Fibroblast of peridontal ligament (primary cell): ENCODE measurements around the gene SLC29A4.
A peak's percentile ranks its signal among the peaks of the same experiment; 100 is the strongest.
"Not testable (repeated sequence)": the region's sequence is repeated elsewhere in the genome, so short reads cannot be mapped to it uniquely, and the experiment has no call there.

ENCODE experiments used
- DNase-seq: peaks from one replicate; pipeline ENCODE4 v3.0.0-alpha.2; 2010; ENCODE audit errors: extremely low read depth

The SLC29A4 gene, protein sequence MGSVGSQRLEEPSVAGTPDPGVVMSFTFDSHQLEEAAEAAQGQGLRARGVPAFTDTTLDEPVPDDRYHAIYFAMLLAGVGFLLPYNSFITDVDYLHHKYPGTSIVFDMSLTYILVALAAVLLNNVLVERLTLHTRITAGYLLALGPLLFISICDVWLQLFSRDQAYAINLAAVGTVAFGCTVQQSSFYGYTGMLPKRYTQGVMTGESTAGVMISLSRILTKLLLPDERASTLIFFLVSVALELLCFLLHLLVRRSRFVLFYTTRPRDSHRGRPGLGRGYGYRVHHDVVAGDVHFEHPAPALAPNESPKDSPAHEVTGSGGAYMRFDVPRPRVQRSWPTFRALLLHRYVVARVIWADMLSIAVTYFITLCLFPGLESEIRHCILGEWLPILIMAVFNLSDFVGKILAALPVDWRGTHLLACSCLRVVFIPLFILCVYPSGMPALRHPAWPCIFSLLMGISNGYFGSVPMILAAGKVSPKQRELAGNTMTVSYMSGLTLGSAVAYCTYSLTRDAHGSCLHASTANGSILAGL

DNA sequence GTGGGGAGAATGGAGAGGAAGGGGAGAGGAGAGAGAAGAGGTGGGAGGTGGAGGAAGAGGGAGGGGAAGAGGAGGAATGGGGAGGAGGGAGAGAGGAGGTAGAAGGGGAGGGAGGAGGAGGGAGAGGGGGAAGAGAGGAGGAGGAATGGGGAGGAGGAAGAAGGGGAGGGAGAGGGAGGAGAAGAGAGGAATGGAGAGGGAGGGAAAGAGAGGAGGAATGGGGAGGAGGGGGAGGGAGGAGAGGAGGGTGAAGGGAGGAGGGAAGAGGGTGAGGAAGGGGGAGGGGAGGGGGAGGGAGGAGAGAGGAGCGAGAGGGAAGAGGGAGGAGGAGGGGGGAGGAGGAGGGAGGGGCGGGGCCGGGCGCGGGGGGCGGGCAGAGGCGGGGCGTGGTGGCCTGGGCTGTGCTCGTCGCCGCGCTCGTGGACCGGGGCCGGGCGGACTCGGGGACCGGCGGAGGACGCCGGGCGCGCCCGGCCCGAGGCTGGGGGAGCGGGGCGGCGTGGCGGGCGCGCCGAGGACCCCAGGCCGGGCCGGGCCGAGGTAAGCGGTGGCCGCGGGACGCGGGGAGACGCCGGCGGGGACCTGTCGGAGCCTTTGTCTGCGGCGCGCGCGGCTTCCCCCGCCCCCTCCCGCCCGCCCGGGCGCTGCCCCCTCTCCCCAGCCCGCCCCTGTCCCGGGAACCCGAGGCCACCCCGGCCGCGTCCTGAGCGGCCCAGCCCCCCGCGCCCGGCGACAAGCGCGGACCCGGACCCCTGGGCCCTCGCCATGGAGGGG lies at the start of gene SLC29A4:
Gene SLC29A4, plus strand, starts transcription at position 401 of the 774 bp plus-strand sequence. CDS start 4,874 bp downstream, outside the sequence.
- DNase-seq: peak; percentile 8

DNA sequence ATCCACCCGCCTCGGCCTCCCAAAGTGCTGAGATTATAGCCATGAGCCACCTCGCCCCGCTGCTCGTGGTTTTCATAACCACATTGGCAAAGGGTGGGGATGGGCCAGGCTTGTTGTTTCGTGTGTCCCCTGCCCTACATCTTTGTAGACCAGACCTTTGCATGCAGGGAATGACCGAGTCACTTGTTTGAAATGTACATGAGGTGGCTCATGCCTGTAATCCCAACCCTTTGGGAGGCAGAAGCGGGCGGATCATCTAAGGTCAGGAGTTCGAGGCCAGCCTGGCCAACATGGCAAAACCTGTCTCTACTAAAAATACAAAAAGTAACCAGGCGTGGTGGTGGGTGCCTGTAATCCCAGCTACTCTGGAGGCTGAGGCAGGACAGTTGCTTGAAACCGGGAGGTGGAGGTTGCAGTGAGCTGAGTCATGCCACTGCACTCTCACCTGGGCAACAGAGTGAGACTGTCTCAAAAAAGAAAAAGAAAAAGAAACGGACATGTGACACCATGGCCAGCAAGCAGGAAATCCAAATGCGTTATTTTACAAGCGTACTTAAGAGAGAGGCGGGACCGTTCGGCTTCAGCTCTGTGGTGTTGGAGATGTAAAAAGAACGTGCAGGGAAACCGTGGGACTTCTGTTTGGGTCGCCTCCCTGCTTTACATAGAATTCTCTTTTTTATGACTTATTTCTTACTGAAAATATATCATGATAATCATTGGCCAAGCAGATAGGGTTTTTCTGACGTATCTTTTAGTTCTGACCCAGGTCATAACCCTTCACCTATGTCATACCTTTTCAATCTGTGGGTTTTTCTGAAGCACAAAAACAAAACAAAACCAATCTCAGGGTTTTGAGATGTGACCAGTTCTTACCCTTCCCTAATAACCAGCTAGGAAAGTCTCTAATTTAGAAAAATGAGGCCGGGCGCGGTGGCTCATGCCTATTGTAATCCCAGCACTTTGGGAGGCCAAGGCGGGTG lies 47.6 kb upstream of the SLC29A4 start:
- DNase-seq: peak; percentile 38

DNA sequence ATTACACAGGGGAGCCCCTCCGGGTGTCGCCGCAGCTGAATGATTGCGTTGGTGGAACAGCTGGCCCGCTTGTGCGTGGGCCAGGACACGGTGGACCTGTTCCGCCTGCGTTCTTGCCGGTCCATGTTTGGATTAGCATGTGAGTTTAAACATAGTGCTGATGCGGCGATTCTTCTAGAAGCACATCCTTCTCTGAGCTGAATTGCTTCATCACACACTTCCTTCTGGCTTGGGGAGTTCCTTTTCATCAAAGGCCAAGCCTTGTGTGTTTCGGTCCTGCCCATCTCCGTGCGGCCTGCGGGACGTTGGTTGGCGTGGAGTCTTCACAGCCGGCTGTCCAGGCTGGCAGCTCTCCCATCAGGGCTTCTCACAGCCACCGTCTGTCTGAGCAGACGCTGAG lies 45.5 kb upstream of the SLC29A4 start:
- peak; percentile 32 for DNase-seq

DNA sequence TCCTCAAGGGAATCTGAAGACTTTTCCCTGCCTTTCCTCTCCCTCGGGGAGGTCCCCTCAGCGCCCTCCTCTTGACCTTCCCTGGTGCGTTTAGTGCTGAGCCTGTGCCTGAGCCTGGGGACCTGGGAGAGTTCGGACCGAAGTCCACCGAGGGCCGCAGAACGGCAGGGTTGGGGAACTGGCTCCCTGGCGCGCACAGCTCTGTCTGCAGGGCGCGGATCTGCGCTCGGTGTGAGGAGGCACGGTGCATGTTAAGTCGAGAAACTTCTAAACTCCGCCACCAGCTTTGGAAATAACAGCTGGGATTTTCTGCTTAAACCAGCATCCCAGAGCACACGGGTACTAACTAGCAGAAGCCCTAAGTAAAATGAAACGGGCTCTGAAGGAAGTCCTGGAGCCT lies 44.2 kb upstream of the SLC29A4 start:
- DNase-seq: no peak

DNA sequence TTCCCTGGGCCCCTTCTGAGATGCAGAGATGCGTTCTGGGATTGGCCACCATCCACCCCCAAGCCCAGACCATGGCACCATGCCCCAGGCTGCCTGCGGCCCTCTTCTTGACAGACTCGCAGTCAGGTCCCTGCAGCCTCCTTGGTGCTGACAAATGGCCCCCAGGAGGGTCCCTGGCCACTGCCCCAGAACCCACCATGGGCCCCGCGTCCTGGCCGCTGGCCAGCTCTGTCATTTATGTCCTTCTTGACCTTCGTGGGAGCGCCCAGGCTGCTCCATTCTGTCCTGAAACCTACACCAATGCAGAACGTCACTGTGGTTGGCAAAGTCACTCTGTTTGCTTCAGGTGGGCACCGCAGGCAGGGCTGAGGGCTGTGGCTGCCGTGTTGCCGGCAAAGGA lies 39.5 kb upstream of the SLC29A4 start:
- DNase-seq: no peak

DNA sequence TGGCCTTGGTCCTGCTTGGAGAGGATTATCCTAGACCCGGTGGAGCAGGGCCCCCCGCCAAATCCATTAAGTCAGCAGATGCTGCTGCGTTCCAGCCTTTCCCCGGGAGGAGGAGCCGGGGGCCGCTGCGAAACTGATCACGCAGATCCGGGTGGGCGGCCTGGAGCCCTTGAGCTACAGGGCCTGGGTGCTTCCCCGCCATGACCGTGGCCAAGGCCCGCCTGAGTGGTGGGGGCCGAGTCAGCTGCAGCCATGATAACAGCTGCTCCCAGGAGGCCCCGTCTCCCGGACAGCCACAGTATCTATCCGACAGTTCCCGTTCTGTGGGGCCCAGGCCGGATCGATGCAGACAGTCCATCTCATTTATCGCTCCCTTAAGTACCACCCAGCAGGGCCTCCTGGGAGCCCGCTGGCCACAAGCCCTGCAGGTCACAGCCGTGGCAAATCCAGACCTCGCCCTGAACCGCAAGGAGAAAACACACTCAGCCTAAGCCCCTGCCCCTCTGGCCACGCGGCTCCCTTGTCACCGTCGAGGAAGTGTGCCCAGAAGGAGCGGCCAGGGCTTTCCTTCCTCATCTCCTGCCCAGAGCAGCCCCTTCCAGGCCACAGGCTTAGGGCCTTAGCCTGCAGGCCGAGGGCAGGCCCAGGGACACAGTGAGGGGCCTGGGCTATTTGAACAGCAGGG lies 34.4 kb upstream of the SLC29A4 start:
- DNase-seq: no peak

DNA sequence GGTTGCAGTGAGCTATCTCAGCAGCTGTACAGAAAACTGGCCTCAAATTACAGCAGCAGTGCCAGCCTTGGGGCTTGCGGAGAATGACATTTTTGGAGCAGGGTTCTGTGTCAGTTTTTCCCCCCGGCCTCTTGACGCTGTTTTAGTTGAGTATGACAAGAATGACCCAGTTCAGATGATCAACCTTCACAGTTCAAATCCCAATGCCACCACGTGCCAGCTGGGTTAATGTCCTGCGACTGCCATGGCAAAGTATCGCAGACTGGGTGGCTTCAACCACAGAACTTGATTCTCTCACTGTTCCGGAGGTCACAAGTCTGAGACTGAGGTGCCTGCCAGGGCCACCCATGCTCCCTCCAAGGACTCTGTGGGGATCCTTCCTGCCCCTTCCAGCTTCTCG lies 32.0 kb upstream of the SLC29A4 start:
- not testable (repeated sequence) for DNase-seq

DNA sequence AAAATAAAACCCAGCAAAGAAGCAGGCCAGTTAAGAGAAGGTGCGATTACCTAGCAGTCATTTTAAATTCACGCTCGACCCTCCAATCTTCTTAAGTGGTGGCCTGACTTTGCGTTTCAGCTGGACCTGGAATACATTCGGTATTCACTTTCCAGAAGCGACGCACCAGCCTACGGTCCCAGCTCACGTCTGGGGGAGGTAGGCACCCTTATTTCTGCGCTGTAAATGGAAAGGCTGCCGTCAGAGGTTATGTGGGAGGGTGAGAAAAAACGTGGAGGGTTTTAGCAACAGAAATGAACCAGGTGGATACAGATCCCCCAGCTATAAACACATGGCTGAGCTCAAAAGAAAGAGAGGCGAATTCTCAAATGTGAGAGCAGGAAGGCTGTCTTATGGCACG lies 29.2 kb upstream of the SLC29A4 start:
- not testable (repeated sequence) for DNase-seq

DNA sequence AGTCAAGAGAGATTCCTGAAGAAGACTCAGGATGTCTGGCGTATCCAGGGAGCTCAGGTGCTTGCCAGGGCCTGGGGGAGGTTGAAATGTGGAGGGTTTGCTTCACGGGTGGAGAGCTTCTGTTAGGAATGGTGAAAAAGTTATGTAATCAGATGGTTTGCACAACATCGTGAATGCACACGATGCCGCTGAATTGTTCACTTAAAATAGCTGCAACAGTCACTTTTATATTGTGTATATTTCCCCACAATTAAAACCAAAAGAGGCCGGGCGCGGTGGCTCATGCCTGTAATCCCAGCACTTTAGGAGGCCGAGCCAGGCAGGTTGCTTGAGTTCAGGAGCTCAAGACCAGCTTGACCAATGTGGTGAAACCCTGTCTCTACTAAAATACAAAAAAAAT lies 28.4 kb upstream of the SLC29A4 start:
- not testable (repeated sequence) for DNase-seq

DNA sequence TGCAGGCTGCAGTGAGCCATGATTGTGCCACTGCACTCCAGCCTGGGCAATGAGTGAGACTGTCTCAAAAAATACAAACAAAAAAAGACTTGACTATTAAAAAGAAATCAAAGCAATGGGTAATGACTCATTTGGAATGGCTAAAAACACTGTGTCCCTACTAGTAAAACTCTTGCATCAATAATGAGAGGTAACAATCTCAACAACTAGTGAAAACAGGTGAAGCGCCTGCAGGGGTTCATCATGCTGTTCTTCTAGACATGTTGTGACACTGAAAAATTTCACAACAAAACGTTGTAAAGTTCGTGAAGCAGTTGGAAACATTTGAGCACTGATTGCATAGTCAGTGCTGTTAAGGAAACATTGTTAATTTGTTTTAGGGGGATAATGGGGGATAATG lies 26.9 kb upstream of the SLC29A4 start:
- no peak for DNase-seq

DNA sequence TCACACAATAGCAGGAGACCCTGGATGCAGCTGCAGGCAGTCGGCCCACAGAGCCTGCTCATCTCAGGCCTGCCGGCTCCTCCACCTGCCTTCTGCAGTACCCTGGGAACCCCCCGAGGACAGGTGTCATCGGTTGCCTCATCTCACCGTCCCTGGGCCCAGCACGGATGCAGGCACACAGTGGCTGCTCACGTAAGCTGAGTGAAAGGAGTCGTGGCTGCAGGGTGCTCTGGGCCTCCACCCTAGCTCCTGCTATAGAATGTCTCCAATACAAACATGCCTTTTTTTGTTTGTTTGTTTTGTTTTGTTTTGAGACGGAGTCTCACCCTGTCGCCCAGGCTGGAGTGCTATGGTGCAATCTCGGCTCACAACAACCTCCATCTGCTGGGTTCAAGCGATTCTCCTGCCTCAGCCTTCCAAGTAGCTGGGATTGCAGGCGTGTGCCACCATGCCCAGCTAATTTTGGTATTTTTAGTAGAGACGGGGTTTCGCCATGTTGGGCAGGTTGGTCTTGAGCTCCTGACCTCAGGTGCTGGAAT lies 22.1 kb upstream of the SLC29A4 start:
- DNase-seq: not testable (repeated sequence)

DNA sequence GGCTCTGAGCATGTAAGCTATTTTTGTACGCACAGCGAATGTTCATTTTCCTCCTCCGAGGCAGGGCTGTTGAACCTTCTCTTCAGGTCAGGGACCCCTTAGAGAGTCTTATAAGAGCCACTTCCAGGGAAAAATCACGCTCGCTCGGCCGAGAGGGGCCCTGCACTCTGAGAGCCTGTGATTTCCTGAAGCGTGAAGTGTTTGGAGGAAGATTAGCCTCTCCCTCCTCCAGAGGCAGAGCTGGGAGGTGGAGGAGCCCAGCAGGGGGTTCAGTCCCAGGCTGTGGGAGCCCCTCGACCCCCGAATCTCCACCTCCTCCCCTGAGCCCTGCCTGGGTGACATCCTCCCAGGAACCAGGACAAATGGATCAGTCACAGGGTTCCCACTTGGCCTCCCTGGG lies 19.7 kb upstream of the SLC29A4 start:
- not testable (repeated sequence) for DNase-seq

DNA sequence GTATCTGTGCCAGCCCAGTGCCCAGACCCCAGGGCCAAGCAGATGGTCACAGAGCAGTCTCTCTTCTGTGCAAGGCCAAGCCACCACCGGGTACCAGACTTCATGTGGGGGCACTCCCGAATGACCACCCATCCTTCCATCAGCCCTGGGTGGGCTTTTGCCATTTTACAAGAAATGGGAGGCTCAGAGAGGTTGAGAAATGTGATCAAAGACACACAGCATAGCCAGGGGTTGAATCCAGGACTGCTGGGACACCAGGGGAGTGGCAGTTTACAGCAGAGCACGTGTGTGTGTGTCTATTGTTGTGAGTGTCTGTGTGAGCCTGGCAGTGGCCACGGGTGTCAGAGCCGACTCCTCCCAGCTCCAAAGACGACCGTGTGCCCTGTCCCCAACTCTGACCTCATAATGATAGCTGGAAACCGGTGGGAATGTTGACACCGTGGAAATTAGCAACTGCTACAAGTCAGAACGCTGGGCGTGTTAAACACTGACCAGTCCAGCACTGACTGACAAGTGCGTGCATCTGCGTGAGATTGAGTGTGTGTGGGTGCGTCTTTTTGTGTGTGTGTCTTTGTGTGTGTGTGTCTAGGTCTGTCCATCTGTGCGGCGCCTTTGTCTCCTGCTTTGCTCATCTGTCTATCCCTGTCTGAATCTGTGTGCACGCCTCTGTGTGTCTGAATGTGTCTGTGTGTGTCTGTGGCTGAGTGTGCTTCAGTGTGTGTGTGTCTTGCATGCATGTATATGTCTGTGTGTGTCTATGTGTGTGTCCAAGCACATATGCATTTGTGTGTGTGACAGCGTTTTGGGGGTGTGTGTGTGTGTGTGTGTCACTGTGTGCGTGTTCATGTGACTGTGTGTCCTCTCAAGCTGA lies 17.2 kb upstream of the SLC29A4 start:
- no peak for DNase-seq

DNA sequence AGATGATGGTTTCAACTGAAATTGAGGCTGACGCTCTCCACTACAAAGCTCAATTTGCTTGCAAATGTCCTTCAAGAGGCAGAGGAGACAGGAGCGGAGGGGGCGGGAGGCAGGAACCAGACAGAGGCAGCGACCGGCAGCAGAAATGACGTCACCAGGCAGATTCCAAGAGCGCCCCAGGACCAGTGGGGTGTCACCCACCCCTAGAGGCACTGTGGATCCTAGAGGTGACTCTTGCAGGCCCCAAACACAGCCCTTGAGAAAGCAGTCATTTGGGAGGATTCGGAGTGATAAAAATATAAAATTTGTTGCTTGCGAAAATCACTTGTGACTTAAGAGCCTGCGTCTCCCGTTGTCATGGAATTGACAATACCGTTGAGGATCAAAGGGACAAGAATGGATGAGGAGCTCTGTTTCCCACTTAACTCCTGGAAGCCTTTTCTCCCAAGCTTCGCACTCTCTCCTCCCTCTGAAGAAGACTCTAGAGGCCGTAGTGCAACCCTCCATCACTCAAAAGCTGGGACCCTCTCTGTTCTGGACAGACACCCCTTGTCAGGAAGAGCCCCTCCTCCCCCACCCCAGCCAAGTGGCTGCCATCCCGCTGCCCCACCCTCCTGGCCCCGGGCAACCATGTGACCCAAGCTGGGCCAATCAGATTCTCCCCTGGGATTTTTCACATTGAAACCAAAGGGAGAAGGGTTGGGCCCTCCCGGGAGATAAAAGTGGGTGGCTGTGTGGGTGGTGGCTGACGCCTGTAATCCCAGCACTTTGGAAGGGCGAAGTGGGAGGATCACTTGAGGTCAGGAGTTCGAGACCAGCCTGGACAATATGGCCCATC lies 16.3 kb upstream of the SLC29A4 start:
- DNase-seq: no peak

DNA sequence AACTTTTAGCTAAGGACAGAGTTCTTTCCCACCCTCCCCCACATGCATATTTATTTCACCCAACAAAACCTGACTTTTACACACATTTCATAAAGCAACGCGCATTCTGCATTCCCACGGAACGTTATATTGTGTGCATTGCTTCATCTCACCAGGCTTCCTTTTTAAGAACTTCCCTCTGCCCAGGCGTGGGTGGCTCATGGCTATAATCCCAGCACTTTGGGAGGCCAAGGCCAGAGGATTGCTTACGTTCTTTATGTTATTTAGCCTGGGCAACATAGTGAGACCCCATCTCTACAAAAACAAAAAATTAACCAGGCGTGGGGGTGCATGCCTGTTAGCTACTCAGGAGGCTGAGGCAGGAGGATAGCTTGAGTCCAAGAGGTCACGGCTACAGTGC lies 14.9 kb upstream of the SLC29A4 start:
- not testable (repeated sequence) for DNase-seq

DNA sequence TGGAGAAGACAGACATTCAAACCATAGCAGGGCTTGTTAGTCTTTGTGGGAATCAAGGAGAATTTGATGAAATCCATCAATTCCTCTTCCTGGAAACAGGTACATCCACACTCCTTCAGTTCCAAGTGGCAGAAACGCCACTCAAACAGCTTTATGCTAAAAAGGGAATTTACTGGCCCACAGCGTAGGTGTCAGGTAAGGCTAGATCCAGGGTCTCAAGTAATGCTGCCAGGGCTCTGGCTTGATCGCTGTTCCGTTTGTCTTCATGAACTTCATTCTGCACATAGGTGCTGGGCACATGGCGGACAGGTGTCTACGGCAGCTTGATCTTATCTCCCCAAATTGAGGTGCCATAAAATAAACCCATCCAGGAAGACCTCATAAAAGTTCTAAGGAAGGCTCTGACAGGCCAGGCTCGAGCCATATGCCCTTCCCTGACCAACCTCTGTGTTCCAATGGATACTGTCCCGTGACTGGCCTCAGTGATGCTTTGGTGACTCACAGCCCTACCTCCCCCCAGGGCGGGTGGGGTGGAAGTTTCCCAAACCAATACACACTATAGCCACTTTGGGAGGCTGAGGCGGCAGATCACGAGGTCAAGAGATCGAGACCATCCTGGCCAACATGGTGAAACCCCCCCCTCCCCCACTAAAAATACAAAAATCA lies 12.6 kb upstream of the SLC29A4 start:
- not testable (repeated sequence) for DNase-seq

DNA sequence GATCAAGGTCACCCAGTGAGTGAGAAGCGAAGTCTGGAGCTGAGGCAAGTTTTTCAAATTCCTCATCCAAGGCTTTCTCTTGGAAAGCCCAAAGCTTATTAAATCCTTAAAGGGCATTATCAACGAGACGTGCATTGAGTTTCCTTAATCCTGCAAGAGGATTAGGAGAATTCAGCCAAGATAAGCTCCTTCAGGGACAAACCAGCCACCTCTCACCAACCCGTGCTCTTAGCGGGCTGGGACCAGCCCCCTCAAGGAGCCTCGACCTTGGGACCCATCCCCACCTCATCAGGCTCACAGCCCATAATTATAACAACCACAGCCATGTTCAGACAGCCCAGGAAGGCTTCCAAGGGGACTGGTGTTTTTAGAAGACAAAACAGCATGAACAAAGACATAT lies 12.0 kb upstream of the SLC29A4 start:
- no peak for DNase-seq

DNA sequence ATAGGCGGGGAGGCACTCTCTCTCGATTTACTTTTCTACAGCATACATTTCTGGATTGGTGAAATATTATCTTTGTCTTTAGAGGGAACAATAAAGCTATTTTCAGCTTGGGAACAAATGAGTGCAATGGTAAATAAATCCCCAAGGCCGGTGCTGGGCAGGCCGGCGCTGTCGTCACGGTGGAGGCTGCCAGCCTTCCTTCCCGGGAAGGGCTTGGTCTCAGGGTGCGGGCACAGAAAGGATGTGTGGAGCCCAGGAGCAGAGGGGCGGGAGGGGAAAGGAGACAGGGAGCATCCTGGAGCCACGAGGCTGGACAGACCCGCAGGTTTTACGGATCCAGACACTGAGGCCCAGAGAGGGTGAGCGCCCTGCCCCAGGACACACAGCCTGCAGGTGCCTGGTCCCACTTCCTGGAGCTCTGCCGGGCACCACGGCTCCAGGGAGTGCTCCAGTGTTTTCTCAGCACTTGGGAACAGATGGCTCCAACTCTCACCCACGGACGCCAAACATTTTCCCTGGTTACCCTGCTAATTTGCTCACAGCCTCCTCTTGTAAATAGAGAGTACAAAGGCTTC lies 8.8 kb upstream of the SLC29A4 start:
- DNase-seq: not testable (repeated sequence)
